ENCODE results near the gene FUT8.

The FUT8 gene

DNA sequence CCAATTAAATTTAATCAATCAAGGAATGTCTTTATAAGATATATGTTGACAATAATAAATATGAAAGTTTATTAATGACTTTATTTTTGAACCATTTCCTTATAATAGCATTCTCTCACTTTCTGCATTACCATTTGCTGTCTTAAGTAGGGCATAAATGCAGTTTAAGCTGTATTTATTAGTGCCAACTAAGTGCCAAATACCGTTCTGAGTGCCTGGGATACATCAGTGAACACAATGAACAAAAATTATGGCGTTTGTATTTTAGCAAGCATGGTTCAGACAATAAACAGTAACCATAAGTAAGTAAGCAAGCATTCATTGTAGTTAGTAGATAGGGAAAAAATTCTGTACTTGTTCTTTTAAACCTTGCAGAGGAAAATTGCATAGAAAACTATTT lies 145.8 kb downstream of the FUT8 start:
- no peak for DNase-seq (ENCODE audit: low read depth)

DNA sequence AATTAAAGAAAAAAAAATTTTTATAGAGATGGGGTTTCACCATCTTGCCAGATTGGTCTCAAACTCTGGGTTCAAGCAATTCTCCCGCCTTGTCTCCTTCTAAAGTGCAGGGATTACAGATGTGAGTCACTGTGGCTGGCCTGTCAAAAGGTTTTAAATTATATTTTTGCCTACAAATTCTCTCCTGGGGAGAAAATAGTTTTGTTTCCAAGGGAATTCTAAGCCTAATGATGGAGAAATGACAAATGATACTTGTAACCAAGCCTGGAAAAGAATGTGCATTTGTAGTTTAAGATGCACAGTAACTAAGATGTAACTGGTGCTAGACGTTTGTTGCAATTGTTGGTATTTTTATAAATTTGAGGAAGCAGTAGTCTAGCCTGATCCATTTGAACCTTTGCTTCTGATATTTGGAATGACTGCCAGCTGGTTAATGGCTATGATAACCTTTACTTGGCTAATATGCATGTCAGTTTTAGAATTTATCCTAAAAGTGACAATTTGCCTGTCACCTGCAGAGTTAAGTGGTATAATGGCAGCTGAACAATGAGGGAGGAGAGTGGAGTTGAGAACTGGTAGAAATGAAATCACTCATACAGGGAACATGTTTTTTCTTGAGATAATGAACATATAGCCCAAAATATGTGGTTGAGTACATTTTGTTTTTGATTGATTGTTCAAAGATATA lies 148.0 kb downstream of the FUT8 start:
- DNase-seq (ENCODE audit: low read depth): peak; percentile 21

GRCh38 chr14:65564370-65564769 lies 151.8 kb downstream of the FUT8 start:
- DNase-seq (ENCODE audit: low read depth): no peak

- no peak for DNase-seq (ENCODE audit: low read depth)
Observed at GRCh38 chr14:65565948-65566347, 153.4 kb downstream of the FUT8 start.

DNA sequence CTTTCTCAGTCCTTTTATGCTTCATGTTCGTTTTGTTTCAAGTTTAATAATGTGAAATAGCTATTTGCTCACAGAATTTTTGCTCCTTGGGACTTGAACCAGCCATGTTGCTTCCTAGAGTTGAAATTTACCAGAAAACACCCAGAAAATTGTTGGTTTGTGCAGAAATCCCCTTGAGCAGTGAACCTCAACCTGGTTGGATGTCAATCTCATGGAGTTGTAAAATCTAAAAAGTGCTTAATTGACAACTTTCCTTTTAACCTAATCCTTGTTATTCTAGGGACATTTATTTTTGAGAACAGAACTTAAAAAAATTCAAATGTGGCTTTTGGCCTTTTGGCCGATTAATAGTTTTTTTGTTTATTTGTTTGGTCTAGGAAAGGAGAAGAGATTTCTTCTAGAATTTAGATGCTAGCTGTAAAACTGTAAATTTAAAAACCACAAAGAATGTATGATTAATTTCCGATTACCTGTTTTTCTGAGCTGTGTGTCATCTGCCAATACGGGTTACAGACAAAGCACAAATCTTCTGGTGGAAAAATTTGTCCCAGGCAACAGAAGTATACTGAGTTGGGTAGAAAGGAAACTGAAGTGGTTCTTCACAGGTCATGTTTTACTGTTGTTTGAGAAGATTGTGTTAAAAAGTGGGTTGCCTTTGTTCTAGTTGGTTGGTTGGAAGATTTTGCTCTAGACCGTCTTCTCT lies 154.4 kb downstream of the FUT8 start:
- DNase-seq (ENCODE audit: low read depth): no peak

- DNase-seq (ENCODE audit: low read depth): no peak
Observed at GRCh38 chr14:65574611-65575010, 162.1 kb downstream of the FUT8 start.

GRCh38 chr14:65575389-65575788 lies 162.9 kb downstream of the FUT8 start:
- no peak for DNase-seq (ENCODE audit: low read depth)

DNA sequence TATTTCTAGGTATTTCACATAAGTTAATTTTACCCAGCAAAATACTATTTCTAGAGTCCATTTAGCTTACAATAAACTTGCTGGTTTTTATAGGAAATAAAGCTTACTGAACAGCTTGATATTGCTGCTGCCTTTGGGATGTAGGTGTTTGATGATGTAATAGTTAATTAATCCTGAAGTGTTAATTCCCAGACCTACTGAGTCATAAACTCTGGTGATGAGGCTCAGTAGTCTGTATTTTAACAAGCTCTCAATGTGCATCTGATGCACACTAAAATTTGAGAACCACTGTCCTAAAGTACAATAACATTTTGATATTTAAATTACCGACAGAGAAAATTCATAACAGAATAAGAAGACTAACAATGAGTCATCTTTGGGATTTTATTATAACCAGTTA lies 168.4 kb downstream of the FUT8 start:
- DNase-seq (ENCODE audit: low read depth): no peak

GRCh38 chr14:65581378-65581777 lies 168.8 kb downstream of the FUT8 start:
- DNase-seq (ENCODE audit: low read depth): no peak

GRCh38 chr14:65581799-65582198 lies 169.3 kb downstream of the FUT8 start:
- no peak for DNase-seq (ENCODE audit: low read depth)

DNA sequence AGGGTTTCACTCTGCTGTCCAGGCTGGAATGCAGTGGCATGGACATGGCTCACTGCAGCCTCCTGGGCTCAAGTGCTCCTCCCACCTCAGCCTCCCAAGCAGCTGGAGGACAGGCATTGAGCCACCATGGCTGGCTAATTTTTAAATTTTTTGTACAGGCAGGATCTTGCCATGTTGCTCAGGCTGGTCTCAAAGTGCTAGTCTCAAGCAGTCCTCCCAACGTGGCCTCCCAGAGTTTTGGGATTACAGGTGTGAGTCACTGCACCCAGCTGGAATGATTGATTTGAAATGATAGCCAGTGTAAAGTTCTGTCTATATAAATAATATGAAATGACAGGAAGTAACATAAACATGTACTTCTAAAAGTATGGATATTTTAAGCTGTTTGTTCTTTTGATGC lies 172.7 kb downstream of the FUT8 start:
- DNase-seq (ENCODE audit: low read depth): no peak

DNA sequence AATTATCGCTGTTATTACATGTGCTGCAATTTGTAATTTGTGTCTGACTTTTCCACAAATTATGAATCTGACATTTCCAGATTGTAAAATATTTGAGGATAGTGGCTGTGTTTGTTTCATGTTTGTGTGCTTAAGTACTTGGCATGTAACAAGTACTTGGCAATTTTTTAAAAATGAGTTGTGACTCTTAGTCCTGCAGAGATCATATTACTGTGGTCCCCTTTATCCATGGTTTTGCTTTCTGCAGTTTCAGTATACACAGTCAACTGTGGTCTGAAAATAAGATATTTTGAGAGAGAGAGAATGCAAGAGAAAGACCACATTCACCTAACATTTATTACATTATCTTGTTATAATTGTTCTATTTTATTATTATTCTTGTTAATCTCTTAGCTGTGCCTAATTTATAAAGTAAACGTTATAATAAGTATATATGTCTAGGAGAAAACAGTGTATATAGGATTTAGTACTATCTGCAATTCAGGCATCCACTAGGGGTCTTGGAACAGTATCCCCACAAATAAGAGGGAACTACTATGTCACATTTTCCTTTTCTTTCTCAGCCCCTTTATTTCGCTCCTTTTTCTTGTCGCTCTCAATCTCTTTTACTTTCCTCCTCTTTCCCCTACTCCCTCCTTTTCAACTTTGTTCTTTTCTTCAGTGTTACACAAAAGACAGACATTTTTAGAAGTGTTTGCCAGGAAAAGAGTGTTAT lies 176.1 kb downstream of the FUT8 start:
- peak; percentile 6 for DNase-seq (ENCODE audit: low read depth)

GRCh38 chr14:65594153-65594881 lies 181.8 kb downstream of the FUT8 start:
- no peak for DNase-seq (ENCODE audit: low read depth)

- no peak for DNase-seq (ENCODE audit: low read depth)
Observed at GRCh38 chr14:65594882-65595237, 182.3 kb downstream of the FUT8 start.

- no peak for DNase-seq (ENCODE audit: low read depth)
Observed at GRCh38 chr14:65599375-65599774, 186.8 kb downstream of the FUT8 start.

GRCh38 chr14:65600742-65601141 lies 188.2 kb downstream of the FUT8 start:
- no peak for DNase-seq (ENCODE audit: low read depth)

- no peak for DNase-seq (ENCODE audit: low read depth)
Observed at GRCh38 chr14:65604535-65604934, 192.0 kb downstream of the FUT8 start.

DNA sequence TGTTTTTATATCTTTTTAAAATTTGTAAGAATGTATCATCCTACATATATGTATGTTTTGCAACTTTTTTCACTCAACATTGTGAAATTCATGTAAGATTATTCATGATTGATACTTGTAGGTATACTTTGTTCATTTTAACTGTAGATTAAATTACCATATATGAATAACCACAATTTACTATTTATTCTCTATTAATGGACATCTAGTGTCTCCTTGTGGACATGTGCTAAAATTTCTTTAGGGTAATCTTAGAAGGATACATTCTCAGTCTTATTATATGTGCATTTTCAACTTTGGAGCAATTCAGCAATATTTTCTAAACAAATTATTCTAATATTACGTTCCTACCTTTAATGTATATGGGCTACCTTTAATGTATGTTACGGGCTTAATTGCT lies 192.4 kb downstream of the FUT8 start:
- DNase-seq (ENCODE audit: low read depth): no peak

DNA sequence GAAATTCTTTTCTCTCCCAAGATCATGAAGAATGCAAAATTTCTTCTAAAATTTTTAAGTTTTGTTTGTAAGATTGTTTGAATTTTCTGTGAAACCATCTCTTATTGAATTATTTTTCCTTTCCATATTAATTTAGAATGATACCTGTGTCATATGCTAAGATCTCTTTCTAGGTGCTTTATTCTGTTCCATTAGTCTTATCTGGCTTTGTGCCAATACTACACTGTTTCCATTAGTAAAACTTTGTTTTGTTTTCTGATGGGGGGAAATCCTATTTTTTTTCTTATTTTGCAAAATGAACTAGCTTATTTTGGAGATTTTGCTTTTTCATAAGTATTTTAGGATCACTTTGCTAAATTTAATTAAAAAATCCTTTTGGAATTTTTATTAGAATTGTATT lies 193.9 kb downstream of the FUT8 start:
- DNase-seq (ENCODE audit: low read depth): no peak

- DNase-seq (ENCODE audit: low read depth): no peak
Observed at GRCh38 chr14:65613131-65613650, 200.7 kb downstream of the FUT8 start.

GRCh38 chr14:65618996-65619395 lies 206.5 kb downstream of the FUT8 start:
- DNase-seq (ENCODE audit: low read depth): no peak

- no peak for DNase-seq (ENCODE audit: low read depth)
Observed at GRCh38 chr14:65620195-65620594, 207.7 kb downstream of the FUT8 start.
